GM12878 (cell line): Measurements from ENCODE around the gene CCDC159. TPM values are rescaled to one million over a fixed set of nuclear protein-coding genes. Genes with fewer than 3 reads are reported as not detected.

Source experiments
- BRCA1 ChIP-seq: IDR thresholded peaks from 2 replicates; pipeline ENCODE4 v1.6.1; 2011; ENCODE audit warnings: low read depth, low read length, improper control_type of control experiment
- CHD4 ChIP-seq: fragments of 200-600 bp; sonication (generic); IDR thresholded peaks from 2 replicates; pipeline ENCODE4 v1.6.1; 2016; ENCODE audit warnings: mild to moderate bottlenecking
- HDAC2 ChIP-seq: fragments of 200-600 bp; sonication (generic); IDR thresholded peaks from 2 replicates; pipeline ENCODE4 v1.6.1; 2017
- LARP7 ChIP-seq: fragments of 450-650 bp; IDR thresholded peaks from 2 replicates; pipeline ENCODE4 v1.6.1; 2017; ENCODE audit warnings: mild to moderate bottlenecking
- POLR2AphosphoS2 ChIP-seq: IDR thresholded peaks from 2 replicates; pipeline ENCODE4 v1.6.1; 2011; ENCODE audit warnings: low read depth, mild to moderate bottlenecking, low read length, improper control_type of control experiment, moderate library complexity
- SMAD1 ChIP-seq: fragments of 450-650 bp; IDR thresholded peaks from 2 replicates; pipeline ENCODE4 v1.6.1; 2018; ENCODE audit warnings: mild to moderate bottlenecking, low read depth; ENCODE audit not compliant: partially characterized antibody
- SPI1 ChIP-seq: IDR thresholded peaks from 2 replicates; pipeline ENCODE4 v1.6.1; 2011; ENCODE audit warnings: low read depth, mild to moderate bottlenecking, low read length, moderate library complexity, borderline replicate concordance; ENCODE audit not compliant: insufficient read depth
- SUPT20H ChIP-seq: IDR thresholded peaks from 2 replicates; pipeline ENCODE4 v1.6.1; 2011; ENCODE audit warnings: low read depth, mild to moderate bottlenecking, low read length, moderate library complexity, borderline replicate concordance; ENCODE audit not compliant: control insufficient read depth
- ZBED1 ChIP-seq: IDR thresholded peaks from 2 replicates; pipeline ENCODE4 v1.6.1; 2016; ENCODE audit warnings: borderline replicate concordance
- polyA plus RNA-seq, 11 experiments: library from polyadenylated mRNA; depleted of rRNA in 4 of 11; unstranded in 6 of 11; stranded (reverse) in 5 of 11; fragments of >200 nt; fragmentation: Nextera tagmentation in 4 of 11; fragmentation: Illumina TruSeq in 1 of 11; extraction: Ambion mirVana in 4 of 11; extraction: Trizol in 1 of 11; gene quantifications; 1 replicate in 1 of 11; 2 replicates in 10 of 11; pipeline versions ENCODE4 v1.2.1 to v1.2.3, GENCODE V29; 2011 to 2016; ENCODE audit warnings: inconsistent platforms in 2 of 11, missing spikeins in 2 of 11, low read depth in 1 of 11
- total RNA-seq, 4 experiments: library from RNA; depleted of rRNA in 3 of 4; stranded (reverse); fragments of >200 nt in 3 of 4; fragmentation: Illumina TruSeq in 1 of 4; extraction: Trizol in 1 of 4; gene quantifications; 2 replicates each; pipeline versions ENCODE4 v1.2.1 to v1.2.3, GENCODE V29; 2013 to 2021
- TF ChIP-seq, protein P1 (sequence below): fragments of 450-650 bp; IDR thresholded peaks from 2 replicates; pipeline ENCODE4 v1.6.1; 2016; ENCODE audit warnings: mild to moderate bottlenecking, moderate library complexity, borderline replicate concordance
- TF ChIP-seq, protein P2 (sequence below): IDR thresholded peaks from 2 replicates; pipeline ENCODE4 v1.6.1; 2012; ENCODE audit warnings: improper control_type of control experiment, low read depth, low read length; ENCODE audit not compliant: insufficient replicate concordance
- TF ChIP-seq, protein P3 (sequence below): IDR thresholded peaks from 2 replicates; pipeline ENCODE4 v1.6.1; 2012; ENCODE audit warnings: low read length, inconsistent platforms
- TF ChIP-seq, protein P4 (sequence below): IDR thresholded peaks from 2 replicates; pipeline ENCODE4 v1.6.1; 2011; ENCODE audit warnings: low read depth, mild to moderate bottlenecking, low read length, moderate library complexity, borderline replicate concordance; ENCODE audit errors: extremely low read depth
- TF ChIP-seq, protein P5 (sequence below): fragments of 450-650 bp; formaldehyde crosslinking; IDR thresholded peaks from 2 replicates; pipeline ENCODE4 v1.5.0; 2022; ENCODE audit warnings: mild to moderate bottlenecking, missing genetic modification characterization

CCDC159 gene
- total and polyA plus RNA-seq, 10 of the 15 experiments (the other 5 are each of a cell fraction or from before 2014, with no cell fraction given), result 0.61 to 14.7 (median 10.1) TPM

DNA sequence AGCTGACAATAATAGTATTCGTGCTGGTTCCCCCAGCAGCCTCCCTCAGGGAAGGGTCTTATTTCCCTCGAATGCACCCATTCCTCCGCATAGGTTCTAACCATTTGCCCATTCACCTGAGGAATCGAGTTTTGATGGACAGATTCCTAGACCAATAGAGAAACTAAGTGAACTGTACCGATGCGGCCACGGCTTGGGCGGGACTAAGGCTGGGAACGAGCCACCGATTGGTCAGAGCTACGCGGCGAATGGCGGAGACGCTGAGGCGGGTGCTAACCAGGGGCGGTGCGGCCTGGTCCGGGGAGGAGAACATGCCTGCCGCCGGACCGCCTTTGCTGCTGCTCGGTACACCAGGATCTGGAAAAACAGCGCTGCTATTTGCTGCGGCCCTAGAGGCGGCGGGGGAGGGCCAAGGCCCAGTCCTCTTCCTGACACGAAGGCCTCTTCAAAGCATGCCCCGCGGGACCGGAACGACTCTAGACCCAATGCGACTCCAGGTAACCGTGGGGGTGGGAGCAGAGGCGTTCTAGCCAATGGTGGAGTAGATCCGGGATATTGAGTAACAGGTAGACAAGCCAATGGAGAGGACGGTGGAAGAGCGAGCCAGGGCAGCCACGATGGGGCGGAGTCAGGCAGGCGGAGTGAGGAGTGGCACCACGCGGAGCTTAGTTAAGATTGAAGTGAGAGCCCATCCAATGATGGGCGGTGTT is 28.3 kb downstream of the CCDC159 start, which contains the start of gene SWSAP1 (continued):
- TF ChIP-seq, protein P1, sequence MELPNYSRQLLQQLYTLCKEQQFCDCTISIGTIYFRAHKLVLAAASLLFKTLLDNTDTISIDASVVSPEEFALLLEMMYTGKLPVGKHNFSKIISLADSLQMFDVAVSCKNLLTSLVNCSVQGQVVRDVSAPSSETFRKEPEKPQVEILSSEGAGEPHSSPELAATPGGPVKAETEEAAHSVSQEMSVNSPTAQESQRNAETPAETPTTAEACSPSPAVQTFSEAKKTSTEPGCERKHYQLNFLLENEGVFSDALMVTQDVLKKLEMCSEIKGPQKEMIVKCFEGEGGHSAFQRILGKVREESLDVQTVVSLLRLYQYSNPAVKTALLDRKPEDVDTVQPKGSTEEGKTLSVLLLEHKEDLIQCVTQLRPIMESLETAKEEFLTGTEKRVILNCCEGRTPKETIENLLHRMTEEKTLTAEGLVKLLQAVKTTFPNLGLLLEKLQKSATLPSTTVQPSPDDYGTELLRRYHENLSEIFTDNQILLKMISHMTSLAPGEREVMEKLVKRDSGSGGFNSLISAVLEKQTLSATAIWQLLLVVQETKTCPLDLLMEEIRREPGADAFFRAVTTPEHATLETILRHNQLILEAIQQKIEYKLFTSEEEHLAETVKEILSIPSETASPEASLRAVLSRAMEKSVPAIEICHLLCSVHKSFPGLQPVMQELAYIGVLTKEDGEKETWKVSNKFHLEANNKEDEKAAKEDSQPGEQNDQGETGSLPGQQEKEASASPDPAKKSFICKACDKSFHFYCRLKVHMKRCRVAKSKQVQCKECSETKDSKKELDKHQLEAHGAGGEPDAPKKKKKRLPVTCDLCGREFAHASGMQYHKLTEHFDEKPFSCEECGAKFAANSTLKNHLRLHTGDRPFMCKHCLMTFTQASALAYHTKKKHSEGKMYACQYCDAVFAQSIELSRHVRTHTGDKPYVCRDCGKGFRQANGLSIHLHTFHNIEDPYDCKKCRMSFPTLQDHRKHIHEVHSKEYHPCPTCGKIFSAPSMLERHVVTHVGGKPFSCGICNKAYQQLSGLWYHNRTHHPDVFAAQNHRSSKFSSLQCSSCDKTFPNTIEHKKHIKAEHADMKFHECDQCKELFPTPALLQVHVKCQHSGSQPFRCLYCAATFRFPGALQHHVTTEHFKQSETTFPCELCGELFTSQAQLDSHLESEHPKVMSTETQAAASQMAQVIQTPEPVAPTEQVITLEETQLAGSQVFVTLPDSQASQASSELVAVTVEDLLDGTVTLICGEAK, result peak; percentile 82; the same call in 1 of the 2 replicates
- TF ChIP-seq POLR2AphosphoS2 (peak; percentile 80), SPI1 (no peak), SUPT20H (no peak), BRCA1 (no peak), HDAC2 (no peak), SMAD1 (peak; percentile 15), ZBED1 (no peak), LARP7 (no peak; the same call in 1 of the 2 replicates), CHD4 (no peak)
- TF ChIP-seq, protein P2, sequence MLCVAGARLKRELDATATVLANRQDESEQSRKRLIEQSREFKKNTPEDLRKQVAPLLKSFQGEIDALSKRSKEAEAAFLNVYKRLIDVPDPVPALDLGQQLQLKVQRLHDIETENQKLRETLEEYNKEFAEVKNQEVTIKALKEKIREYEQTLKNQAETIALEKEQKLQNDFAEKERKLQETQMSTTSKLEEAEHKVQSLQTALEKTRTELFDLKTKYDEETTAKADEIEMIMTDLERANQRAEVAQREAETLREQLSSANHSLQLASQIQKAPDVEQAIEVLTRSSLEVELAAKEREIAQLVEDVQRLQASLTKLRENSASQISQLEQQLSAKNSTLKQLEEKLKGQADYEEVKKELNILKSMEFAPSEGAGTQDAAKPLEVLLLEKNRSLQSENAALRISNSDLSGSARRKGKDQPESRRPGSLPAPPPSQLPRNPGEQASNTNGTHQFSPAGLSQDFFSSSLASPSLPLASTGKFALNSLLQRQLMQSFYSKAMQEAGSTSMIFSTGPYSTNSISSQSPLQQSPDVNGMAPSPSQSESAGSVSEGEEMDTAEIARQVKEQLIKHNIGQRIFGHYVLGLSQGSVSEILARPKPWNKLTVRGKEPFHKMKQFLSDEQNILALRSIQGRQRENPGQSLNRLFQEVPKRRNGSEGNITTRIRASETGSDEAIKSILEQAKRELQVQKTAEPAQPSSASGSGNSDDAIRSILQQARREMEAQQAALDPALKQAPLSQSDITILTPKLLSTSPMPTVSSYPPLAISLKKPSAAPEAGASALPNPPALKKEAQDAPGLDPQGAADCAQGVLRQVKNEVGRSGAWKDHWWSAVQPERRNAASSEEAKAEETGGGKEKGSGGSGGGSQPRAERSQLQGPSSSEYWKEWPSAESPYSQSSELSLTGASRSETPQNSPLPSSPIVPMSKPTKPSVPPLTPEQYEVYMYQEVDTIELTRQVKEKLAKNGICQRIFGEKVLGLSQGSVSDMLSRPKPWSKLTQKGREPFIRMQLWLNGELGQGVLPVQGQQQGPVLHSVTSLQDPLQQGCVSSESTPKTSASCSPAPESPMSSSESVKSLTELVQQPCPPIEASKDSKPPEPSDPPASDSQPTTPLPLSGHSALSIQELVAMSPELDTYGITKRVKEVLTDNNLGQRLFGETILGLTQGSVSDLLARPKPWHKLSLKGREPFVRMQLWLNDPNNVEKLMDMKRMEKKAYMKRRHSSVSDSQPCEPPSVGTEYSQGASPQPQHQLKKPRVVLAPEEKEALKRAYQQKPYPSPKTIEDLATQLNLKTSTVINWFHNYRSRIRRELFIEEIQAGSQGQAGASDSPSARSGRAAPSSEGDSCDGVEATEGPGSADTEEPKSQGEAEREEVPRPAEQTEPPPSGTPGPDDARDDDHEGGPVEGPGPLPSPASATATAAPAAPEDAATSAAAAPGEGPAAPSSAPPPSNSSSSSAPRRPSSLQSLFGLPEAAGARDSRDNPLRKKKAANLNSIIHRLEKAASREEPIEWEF, result no peak
- TF ChIP-seq, protein P3, sequence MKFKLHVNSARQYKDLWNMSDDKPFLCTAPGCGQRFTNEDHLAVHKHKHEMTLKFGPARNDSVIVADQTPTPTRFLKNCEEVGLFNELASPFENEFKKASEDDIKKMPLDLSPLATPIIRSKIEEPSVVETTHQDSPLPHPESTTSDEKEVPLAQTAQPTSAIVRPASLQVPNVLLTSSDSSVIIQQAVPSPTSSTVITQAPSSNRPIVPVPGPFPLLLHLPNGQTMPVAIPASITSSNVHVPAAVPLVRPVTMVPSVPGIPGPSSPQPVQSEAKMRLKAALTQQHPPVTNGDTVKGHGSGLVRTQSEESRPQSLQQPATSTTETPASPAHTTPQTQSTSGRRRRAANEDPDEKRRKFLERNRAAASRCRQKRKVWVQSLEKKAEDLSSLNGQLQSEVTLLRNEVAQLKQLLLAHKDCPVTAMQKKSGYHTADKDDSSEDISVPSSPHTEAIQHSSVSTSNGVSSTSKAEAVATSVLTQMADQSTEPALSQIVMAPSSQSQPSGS, result no peak
- TF ChIP-seq, protein P4, sequence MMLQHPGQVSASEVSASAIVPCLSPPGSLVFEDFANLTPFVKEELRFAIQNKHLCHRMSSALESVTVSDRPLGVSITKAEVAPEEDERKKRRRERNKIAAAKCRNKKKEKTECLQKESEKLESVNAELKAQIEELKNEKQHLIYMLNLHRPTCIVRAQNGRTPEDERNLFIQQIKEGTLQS, result no peak
- TF ChIP-seq, protein P5, sequence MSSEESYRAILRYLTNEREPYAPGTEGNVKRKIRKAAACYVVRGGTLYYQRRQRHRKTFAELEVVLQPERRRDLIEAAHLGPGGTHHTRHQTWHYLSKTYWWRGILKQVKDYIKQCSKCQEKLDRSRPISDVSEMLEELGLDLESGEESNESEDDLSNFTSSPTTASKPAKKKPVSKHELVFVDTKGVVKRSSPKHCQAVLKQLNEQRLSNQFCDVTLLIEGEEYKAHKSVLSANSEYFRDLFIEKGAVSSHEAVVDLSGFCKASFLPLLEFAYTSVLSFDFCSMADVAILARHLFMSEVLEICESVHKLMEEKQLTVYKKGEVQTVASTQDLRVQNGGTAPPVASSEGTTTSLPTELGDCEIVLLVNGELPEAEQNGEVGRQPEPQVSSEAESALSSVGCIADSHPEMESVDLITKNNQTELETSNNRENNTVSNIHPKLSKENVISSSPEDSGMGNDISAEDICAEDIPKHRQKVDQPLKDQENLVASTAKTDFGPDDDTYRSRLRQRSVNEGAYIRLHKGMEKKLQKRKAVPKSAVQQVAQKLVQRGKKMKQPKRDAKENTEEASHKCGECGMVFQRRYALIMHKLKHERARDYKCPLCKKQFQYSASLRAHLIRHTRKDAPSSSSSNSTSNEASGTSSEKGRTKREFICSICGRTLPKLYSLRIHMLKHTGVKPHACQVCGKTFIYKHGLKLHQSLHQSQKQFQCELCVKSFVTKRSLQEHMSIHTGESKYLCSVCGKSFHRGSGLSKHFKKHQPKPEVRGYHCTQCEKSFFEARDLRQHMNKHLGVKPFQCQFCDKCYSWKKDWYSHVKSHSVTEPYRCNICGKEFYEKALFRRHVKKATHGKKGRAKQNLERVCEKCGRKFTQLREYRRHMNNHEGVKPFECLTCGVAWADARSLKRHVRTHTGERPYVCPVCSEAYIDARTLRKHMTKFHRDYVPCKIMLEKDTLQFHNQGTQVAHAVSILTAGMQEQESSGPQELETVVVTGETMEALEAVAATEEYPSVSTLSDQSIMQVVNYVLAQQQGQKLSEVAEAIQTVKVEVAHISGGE (CRISPR knock-in tag), result no peak
